ENCODE results near the gene OR5H6. TPM values are rescaled to one million over a fixed set of nuclear protein-coding genes. Genes with fewer than 3 reads are reported as not detected.

OR5H6 gene
- not detected in 2 replicates for total RNA-seq (2021)
- Bru-seq, nascent RNA: not detected
- BruChase-seq, experiment 1, labeled RNA remaining after a 2-hour chase: not detected
- not detected for BruChase-seq, experiment 2, labeled RNA remaining after a 6-hour chase
- long read RNA-seq: 0 reads

DNA sequence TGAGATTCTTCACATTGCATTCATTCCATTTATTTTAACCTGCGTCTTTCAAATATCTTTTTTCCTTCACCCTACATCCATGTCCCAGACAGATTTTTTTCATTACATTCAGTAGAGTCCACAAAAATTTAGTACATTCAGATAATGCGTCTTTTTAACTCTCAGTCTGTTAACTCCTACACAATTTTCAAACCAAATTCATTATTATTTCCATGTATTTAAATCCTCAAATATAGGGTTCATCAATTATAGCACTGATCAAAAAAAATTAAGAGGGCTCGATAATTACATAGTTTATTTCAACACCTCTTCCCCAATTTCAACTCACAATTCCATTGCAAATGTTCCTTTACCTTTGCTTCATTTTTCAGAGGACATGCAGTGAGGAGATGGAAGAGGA is at the start of gene OR5H6:
TSS of gene OR5H6 (plus strand) at position 301 of the 400 bp plus-strand sequence. CDS start at position 390, 89 bp downstream.
- no peak within 1 kb of the TSS for H3K27ac ChIP-seq (ENCODE audit: low read depth, low read length, poor library complexity, severe bottlenecking)
- H3K27me3 ChIP-seq (replicated peaks; ENCODE audit: insufficient read depth, low read depth, low read length, poor library complexity): peaks cover 7% of the 10 kb centered on the region
- no peaks in the 10 kb centered on the region for H3K9me3 ChIP-seq (ENCODE audit: low read depth, low read length, poor library complexity, severe bottlenecking)
- no peak for TF ChIP-seq EZH2 (IDR thresholded peaks at IDR 0.05; ENCODE audit: borderline replicate concordance, low read depth, low read length, poor library complexity, severe bottlenecking)
- no peak for TF ChIP-seq CTCF (conservative IDR thresholded peaks at IDR 0.05; ENCODE audit: low read depth, low read length)
- BruUV-seq (replicated peaks): no TSS peak
- H3K36me3 ChIP-seq (ENCODE audit: insufficient read depth, low read length, poor library complexity, severe bottlenecking): no peaks in the 10 kb centered on the region
- DNase-seq (ENCODE audit: low spot score): no peak
- POLR2A ChIA-PET (ENCODE audit: low non-redundant PET): no interaction called here
- CTCF ChIA-PET: no interaction called here
- no peak within 1 kb of the TSS for H3K4me3 ChIP-seq (ENCODE audit: low read depth, low read length, poor library complexity, severe bottlenecking)
- H3K4me1 ChIP-seq (ENCODE audit: insufficient read depth, low read length, poor library complexity, severe bottlenecking): no peaks in the 10 kb centered on the region
- intact Hi-C loops (cut with micrococcal nuclease; ENCODE audit: unreplicated experiment): no loop called here

- H3K27me3 ChIP-seq (replicated peaks; ENCODE audit: insufficient read depth, low read depth, low read length, poor library complexity): peaks cover 10% of the 10 kb centered on the region
- ChIA-PET POLR2A (ENCODE audit: low non-redundant PET) (no interaction called here), CTCF (no interaction called here)
- no peaks in the 10 kb centered on the region for H3K36me3 ChIP-seq (ENCODE audit: insufficient read depth, low read length, poor library complexity, severe bottlenecking)
- H3K4me3 ChIP-seq (ENCODE audit: low read depth, low read length, poor library complexity, severe bottlenecking): no peak overlapping the region
- H3K27ac ChIP-seq (ENCODE audit: low read depth, low read length, poor library complexity, severe bottlenecking): no peak overlapping the region
- no TSS peak for BruUV-seq (replicated peaks)
- intact Hi-C loops (cut with micrococcal nuclease; ENCODE audit: unreplicated experiment): no loop called here
- H3K4me1 ChIP-seq (ENCODE audit: insufficient read depth, low read length, poor library complexity, severe bottlenecking): no peaks in the 10 kb centered on the region
- no peak for TF ChIP-seq EZH2 (IDR thresholded peaks at IDR 0.05; ENCODE audit: borderline replicate concordance, low read depth, low read length, poor library complexity, severe bottlenecking)
- no peak for TF ChIP-seq CTCF (conservative IDR thresholded peaks at IDR 0.05; ENCODE audit: low read depth, low read length)
- DNase-seq (ENCODE audit: low spot score): no peak
- no peaks in the 10 kb centered on the region for H3K9me3 ChIP-seq (ENCODE audit: low read depth, low read length, poor library complexity, severe bottlenecking)
These were observed 49.0 kb upstream of the OR5H6 start for GRCh38 chr3:98215051-98215450.

DNA sequence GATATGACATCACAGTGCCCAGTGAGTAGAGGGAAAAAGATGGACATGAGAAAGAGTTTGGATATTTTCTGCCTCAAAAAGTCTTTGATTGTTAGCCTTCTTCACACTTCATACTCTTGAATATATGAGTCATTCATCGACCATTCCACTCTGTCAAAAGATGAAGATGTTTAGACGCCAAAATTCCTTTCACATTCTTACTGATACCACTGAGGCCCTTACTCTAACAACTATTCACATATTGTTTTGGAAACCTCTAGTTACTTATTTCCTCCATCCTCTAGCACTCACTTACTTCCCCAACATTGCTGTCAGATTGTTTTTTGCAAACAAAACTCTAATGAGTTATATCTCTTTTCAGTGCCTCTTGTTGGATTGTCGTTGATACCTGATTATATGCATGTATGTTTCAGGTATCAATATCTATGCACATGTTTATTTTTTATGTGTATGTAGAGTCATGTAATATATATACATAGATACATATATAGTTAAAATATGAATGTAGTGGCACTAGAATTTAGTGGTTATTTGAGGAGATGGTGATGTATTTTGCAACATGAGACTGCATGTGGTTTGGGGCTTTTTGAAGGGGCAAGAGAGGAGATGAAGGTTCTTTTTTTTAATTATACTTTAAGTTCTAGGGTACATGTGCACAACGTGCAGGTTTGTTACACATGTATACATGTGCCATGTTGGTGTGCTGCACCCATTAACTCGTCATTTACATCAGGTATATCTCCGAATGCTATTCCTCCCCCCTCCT is 40.0 kb upstream of the OR5H6 start:
- CTCF ChIA-PET: no interaction called here
- Histone ChIP-seq H3K4me1 (ENCODE audit: insufficient read depth, low read length, poor library complexity, severe bottlenecking) (no peaks in the 10 kb centered on the region), H3K27me3 (replicated peaks; ENCODE audit: insufficient read depth, low read depth, low read length, poor library complexity) (no peaks in the 10 kb centered on the region), H3K4me3 (ENCODE audit: low read depth, low read length, poor library complexity, severe bottlenecking) (no peak overlapping the region), H3K36me3 (ENCODE audit: insufficient read depth, low read length, poor library complexity, severe bottlenecking) (no peaks in the 10 kb centered on the region), H3K9me3 (ENCODE audit: low read depth, low read length, poor library complexity, severe bottlenecking) (no peaks in the 10 kb centered on the region), H3K27ac (ENCODE audit: low read depth, low read length, poor library complexity, severe bottlenecking) (no peak overlapping the region)
- intact Hi-C loops (cut with micrococcal nuclease; ENCODE audit: unreplicated experiment): no loop called here
- DNase-seq (ENCODE audit: low spot score): no peak
- POLR2A ChIA-PET (ENCODE audit: low non-redundant PET): no interaction called here
- no peak for TF ChIP-seq CTCF (conservative IDR thresholded peaks at IDR 0.05; ENCODE audit: low read depth, low read length)
- TF ChIP-seq EZH2 (IDR thresholded peaks at IDR 0.05; ENCODE audit: borderline replicate concordance, low read depth, low read length, poor library complexity, severe bottlenecking): no peak
- no TSS peak for BruUV-seq (replicated peaks)

Measured in A673 (cell line).